ENCODE data around the gene MAF. TPM values are rescaled to one million over a fixed set of nuclear protein-coding genes. Genes with fewer than 3 reads are reported as not detected.

The MAF gene
- total and polyA plus RNA-seq, 7 donors = 6.0 to 52.3 (median 35.2) TPM

DNA sequence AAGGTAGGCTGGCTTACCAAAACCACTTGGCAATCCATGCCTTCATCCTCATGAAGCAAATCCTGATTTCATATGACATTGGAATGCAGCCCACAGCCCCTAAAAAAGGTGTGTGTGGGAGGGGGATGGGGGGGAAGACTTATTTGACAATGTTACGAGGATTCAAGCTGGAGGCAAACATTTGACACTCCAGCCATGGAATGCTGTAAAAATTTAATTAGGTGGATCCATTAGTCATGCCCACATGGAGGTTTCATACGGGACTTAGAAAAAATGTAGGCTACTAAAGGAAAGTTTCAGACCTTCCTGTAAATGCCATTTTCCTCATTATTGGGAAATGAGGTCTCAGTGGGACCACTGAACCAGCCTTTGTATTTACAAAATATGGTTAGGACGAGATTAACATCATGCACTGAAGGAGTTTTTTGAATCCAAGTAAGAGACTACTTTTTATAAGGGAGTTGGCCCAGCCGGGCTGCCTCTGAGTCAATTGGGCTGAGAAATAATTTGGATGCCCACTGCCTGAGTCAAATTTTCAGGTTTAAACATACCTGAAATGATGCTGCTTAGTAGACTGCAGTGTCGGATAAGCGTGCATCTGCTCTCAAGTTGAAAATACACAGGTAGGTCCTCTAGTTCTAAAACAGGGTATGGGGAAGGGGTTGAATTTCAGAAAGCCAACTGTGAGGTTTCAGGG, 44.6 kb upstream of the MAF start:
- TF ChIP-seq, protein P1, sequence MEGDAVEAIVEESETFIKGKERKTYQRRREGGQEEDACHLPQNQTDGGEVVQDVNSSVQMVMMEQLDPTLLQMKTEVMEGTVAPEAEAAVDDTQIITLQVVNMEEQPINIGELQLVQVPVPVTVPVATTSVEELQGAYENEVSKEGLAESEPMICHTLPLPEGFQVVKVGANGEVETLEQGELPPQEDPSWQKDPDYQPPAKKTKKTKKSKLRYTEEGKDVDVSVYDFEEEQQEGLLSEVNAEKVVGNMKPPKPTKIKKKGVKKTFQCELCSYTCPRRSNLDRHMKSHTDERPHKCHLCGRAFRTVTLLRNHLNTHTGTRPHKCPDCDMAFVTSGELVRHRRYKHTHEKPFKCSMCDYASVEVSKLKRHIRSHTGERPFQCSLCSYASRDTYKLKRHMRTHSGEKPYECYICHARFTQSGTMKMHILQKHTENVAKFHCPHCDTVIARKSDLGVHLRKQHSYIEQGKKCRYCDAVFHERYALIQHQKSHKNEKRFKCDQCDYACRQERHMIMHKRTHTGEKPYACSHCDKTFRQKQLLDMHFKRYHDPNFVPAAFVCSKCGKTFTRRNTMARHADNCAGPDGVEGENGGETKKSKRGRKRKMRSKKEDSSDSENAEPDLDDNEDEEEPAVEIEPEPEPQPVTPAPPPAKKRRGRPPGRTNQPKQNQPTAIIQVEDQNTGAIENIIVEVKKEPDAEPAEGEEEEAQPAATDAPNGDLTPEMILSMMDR (IDR thresholded peaks at IDR 0.05) = no peak
- 68 to 77% (median 70%) methylated on average over 6 of the region's 6 CpGs for whole genome bisulfite sequencing, 3 donors

DNA sequence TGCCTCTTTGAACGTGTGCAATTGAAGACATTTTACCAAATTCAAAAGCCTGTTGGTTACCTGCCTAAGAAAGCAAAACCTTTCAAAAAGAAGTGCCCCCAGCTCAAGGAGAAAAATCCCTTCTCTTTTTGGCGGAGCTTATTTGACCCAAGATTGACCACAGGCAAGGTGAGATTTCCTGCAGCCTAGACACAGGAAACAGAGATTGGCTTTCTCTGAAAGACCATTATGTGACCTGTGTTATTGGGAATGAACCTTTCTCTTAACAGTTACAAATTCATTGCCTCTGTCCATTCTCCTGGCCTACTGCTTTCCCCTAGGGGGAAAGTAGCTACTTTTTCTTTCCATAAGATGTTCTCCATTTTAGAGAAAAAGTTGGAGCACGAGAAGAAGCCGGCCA, 42.1 kb upstream of the MAF start:
- no peaks in the 10 kb centered on the region for H3K4me1 ChIP-seq
- no peak overlapping the region for H3K4me3 ChIP-seq
- H3K36me3 ChIP-seq (ENCODE audit: insufficient read depth in 1 of 2, low read depth in 1 of 2) = no peaks in the 10 kb centered on the region
- DNase-seq = no peak
- no peaks in the 10 kb centered on the region for H3K9me3 ChIP-seq
- no peak overlapping the region for H3K27ac ChIP-seq
- H3K27me3 ChIP-seq (ENCODE audit: insufficient read depth in 3 of 3, low read length in 2 of 3) = peaks cover 0 to 2% (median 0%) of the 10 kb centered on the region in 3 donors
- intact Hi-C loops (cut with DNase I) = no loop called here
- TF ChIP-seq, protein P1 (IDR thresholded peaks at IDR 0.05) = no peak
- ATAC-seq = no peak
- 70 to 96% (median 95%) methylated on average over 4 of the region's 4 CpGs for WGBS, 3 donors

More for the DNA sequence above, 44.6 kb upstream of the MAF start:
- no peak for ATAC-seq
- Histone ChIP-seq H3K4me1 (no peaks in the 10 kb centered on the region), H3K4me3 (no peak overlapping the region), H3K27me3 (ENCODE audit: insufficient read depth in 3 of 3, low read length in 2 of 3) (peaks cover 0 to 2% (median 0%) of the 10 kb centered on the region in 3 donors), H3K9me3 (no peaks in the 10 kb centered on the region), H3K36me3 (ENCODE audit: insufficient read depth in 1 of 2, low read depth in 1 of 2) (no peaks in the 10 kb centered on the region), H3K27ac (no peak overlapping the region)
- no peak for DNase-seq
- intact Hi-C loops (cut with DNase I) = no loop called here

DNA sequence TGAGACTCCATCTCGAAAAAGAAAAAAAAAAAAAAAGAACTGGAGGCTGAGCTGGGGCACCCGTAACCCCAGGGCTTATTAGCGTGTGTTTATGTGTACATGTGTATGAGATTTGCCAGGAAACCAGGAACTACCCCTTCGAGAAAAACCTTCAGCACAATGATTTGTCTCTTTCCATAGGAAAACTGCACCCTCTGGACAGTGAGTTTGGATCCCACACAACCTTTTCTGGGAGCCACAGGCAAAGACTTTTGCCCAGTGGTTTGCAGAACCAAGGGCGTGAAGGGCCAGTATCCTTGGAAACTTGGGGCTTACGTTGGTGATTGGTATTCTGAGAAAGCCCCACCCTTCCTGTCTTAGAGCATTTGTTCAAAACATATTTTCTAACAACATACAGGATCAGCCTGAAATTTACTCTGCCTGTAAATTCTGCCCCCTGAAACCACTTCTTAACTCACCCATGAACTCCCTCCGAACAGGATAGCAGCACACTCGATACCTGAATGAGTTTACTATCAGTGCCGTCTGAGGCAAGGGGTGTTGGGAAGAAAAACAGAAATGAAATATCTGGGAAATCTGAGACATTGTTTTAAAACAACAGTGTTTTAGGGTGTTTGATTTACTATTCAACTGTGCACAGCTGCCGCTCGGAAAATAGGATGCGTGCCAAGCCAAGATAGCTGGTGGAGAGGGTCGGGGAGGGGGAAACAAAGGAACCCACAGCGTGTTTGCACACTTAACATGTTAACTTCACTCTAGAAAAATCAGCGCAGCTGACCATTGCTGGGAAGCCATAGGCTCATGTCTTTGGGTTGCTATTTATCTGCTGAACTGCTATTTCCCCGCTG, 40.2 kb upstream of the MAF start:
- Histone ChIP-seq H3K27me3 (ENCODE audit: insufficient read depth in 3 of 3, low read length in 2 of 3) (peaks cover 0 to 2% (median 0%) of the 10 kb centered on the region in 3 donors), H3K4me1 (no peaks in the 10 kb centered on the region), H3K4me3 (no peak overlapping the region), H3K9me3 (no peaks in the 10 kb centered on the region), H3K36me3 (ENCODE audit: insufficient read depth in 1 of 2, low read depth in 1 of 2) (no peaks in the 10 kb centered on the region), H3K27ac (no peak overlapping the region)
- ATAC-seq (no peak), DNase-seq (no peak)
- intact Hi-C loops (cut with DNase I) = no loop called here
- WGBS, 3 donors = 25 to 27% (median 26%) methylated on average over 16 of the region's 16 CpGs
- TF ChIP-seq, protein P1 (IDR thresholded peaks at IDR 0.05) = no peak

DNA sequence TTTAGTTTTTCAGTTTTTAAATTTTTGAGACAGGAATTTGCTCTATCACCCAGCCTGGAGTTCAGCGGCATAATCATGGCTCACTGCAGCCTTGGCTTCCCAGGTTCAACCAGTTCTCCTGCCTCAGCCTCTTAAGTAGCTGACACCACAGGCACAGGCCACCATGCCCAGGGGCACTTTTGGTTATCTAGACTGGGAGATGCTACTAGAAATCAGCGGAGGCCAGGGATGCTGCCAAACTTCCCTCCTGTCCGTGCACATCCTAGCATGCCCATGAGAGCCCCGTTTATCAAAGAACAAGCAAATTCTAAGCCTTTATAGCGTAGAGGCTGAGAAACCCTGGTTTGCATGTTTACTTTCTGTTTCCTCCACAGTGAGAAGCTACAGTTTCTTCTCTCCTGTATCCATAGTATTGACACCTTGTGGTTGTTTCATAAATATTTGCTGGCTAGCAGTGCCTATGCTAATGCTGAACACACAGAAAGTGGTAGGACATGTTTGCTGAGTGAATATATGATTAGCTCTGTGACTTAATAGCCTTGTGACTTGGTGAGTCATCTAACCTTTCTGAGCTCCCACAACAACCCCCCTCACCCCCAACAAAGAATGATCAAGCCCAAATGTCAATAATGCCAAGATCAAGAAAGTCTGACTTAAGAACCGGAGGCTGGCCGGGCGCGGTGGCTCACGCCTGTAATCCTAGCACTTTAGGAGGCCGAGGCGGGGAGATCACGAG, 39.2 kb upstream of the MAF start:
- H3K9me3 ChIP-seq = no peaks in the 10 kb centered on the region
- intact Hi-C loops (cut with DNase I) = no loop called here
- H3K4me1 ChIP-seq = no peaks in the 10 kb centered on the region
- H3K27me3 ChIP-seq (ENCODE audit: insufficient read depth in 3 of 3, low read length in 2 of 3) = peaks cover 0 to 2% (median 0%) of the 10 kb centered on the region in 3 donors
- no peak overlapping the region for H3K4me3 ChIP-seq
- H3K36me3 ChIP-seq (ENCODE audit: insufficient read depth in 1 of 2, low read depth in 1 of 2) = no peaks in the 10 kb centered on the region
- no peak for DNase-seq
- ATAC-seq = no peak
- WGBS, 3 donors = 91 to 92% (median 92%) methylated on average over 13 of the region's 13 CpGs
- H3K27ac ChIP-seq = no peak overlapping the region
- TF ChIP-seq, protein P1 (IDR thresholded peaks at IDR 0.05) = no peak

Data from psoas muscle (tissue), 8 donors.